ENCODE data around the gene AGXT.

The AGXT gene

GRCh38 chr2:240894006-240894405, 25.4 kb downstream of the AGXT start:
- H3K27me3 Mint-ChIP-seq: no peaks in the 10 kb centered on the region
- H3K27ac Mint-ChIP-seq: no peak overlapping the region
- no peaks in the 10 kb centered on the region for H3K9me3 Mint-ChIP-seq
- no peak overlapping the region for H3K4me3 Mint-ChIP-seq
- no peaks in the 10 kb centered on the region for H3K36me3 Mint-ChIP-seq (ENCODE audit: low read depth)
- peaks cover 7% of the 10 kb centered on the region for H3K4me1 Mint-ChIP-seq (ENCODE audit: low read depth)

- no peaks in the 10 kb centered on the region for H3K36me3 Mint-ChIP-seq (ENCODE audit: low read depth)
- no peaks in the 10 kb centered on the region for H3K27me3 Mint-ChIP-seq
- no peak overlapping the region for H3K27ac Mint-ChIP-seq
- peaks cover 7% of the 10 kb centered on the region for H3K4me1 Mint-ChIP-seq (ENCODE audit: low read depth)
- no peaks in the 10 kb centered on the region for H3K9me3 Mint-ChIP-seq
- H3K4me3 Mint-ChIP-seq: no peak overlapping the region
Observed at GRCh38 chr2:240894836-240895558, 26.4 kb downstream of the AGXT start.

GRCh38 chr2:240895656-240896388, 27.2 kb downstream of the AGXT start, which contains the start of gene MAB21L4:
MAB21L4 (minus strand) TSS chr2:240896156; CDS start chr2:240895997, 159 bp downstream.
- no peaks in the 10 kb centered on the region for H3K36me3 Mint-ChIP-seq (ENCODE audit: low read depth)
- H3K9me3 Mint-ChIP-seq: no peaks in the 10 kb centered on the region

GRCh38 chr2:240896394-240896793, 27.8 kb downstream of the AGXT start:
- Mint-ChIP-seq H3K4me1 (ENCODE audit: low read depth) (peaks cover 7% of the 10 kb centered on the region), H3K27me3 (no peaks in the 10 kb centered on the region), H3K36me3 (ENCODE audit: low read depth) (no peaks in the 10 kb centered on the region), H3K9me3 (no peaks in the 10 kb centered on the region), H3K27ac (no peak overlapping the region), H3K4me3 (no peak overlapping the region)

More at GRCh38 chr2:240895656-240896388, 27.2 kb downstream of the AGXT start, which contains the start of gene MAB21L4:
- H3K4me1 Mint-ChIP-seq (ENCODE audit: low read depth): peaks cover 7% of the 10 kb centered on the region
- H3K27ac Mint-ChIP-seq: no peak within 1 kb of the TSS
- H3K27me3 Mint-ChIP-seq: no peaks in the 10 kb centered on the region
- H3K4me3 Mint-ChIP-seq: no peak within 1 kb of the TSS

GRCh38 chr2:240896871-240897692, 28.5 kb downstream of the AGXT start:
- no peak overlapping the region for H3K27ac Mint-ChIP-seq
- H3K4me1 Mint-ChIP-seq (ENCODE audit: low read depth): peaks cover 7% of the 10 kb centered on the region
- H3K4me3 Mint-ChIP-seq: no peak overlapping the region
- H3K27me3 Mint-ChIP-seq: no peaks in the 10 kb centered on the region
- no peaks in the 10 kb centered on the region for H3K9me3 Mint-ChIP-seq
- no peaks in the 10 kb centered on the region for H3K36me3 Mint-ChIP-seq (ENCODE audit: low read depth)

GRCh38 chr2:240898108-240898730, 29.6 kb downstream of the AGXT start:
- H3K4me3 Mint-ChIP-seq: no peak overlapping the region
- H3K36me3 Mint-ChIP-seq (ENCODE audit: low read depth): no peaks in the 10 kb centered on the region
- no peaks in the 10 kb centered on the region for H3K27me3 Mint-ChIP-seq
- H3K9me3 Mint-ChIP-seq: no peaks in the 10 kb centered on the region
- peaks cover 7% of the 10 kb centered on the region for H3K4me1 Mint-ChIP-seq (ENCODE audit: low read depth)
- no peak overlapping the region for H3K27ac Mint-ChIP-seq

GRCh38 chr2:240898731-240899467, 30.3 kb downstream of the AGXT start:
- Mint-ChIP-seq H3K27ac (no peak overlapping the region), H3K4me3 (no peak overlapping the region), H3K9me3 (no peaks in the 10 kb centered on the region), H3K27me3 (no peaks in the 10 kb centered on the region), H3K36me3 (ENCODE audit: low read depth) (no peaks in the 10 kb centered on the region), H3K4me1 (ENCODE audit: low read depth) (peaks cover 1% of the 10 kb centered on the region)

- no peaks in the 10 kb centered on the region for H3K9me3 Mint-ChIP-seq
Observed at GRCh38 chr2:240899468-240899865, 30.8 kb downstream of the AGXT start.

GRCh38 chr2:240900141-240900860, 31.7 kb downstream of the AGXT start:
- Mint-ChIP-seq H3K9me3 (no peaks in the 10 kb centered on the region), H3K27me3 (no peaks in the 10 kb centered on the region), H3K4me1 (ENCODE audit: low read depth) (no peaks in the 10 kb centered on the region), H3K27ac (no peak overlapping the region), H3K36me3 (ENCODE audit: low read depth) (no peaks in the 10 kb centered on the region), H3K4me3 (no peak overlapping the region)

More at GRCh38 chr2:240899468-240899865, 30.8 kb downstream of the AGXT start:
- H3K27ac Mint-ChIP-seq: no peak overlapping the region
- H3K4me1 Mint-ChIP-seq (ENCODE audit: low read depth): no peaks in the 10 kb centered on the region
- no peaks in the 10 kb centered on the region for H3K36me3 Mint-ChIP-seq (ENCODE audit: low read depth)
- H3K27me3 Mint-ChIP-seq: no peaks in the 10 kb centered on the region
- H3K4me3 Mint-ChIP-seq: no peak overlapping the region

GRCh38 chr2:240901986-240902614, 33.5 kb downstream of the AGXT start:
- H3K36me3 Mint-ChIP-seq (ENCODE audit: low read depth): no peaks in the 10 kb centered on the region
- no peak overlapping the region for H3K27ac Mint-ChIP-seq

GRCh38 chr2:240902615-240903041, 34.0 kb downstream of the AGXT start:
- Mint-ChIP-seq H3K9me3 (no peaks in the 10 kb centered on the region), H3K27ac (no peak overlapping the region), H3K4me3 (no peak overlapping the region), H3K27me3 (no peaks in the 10 kb centered on the region), H3K36me3 (ENCODE audit: low read depth) (no peaks in the 10 kb centered on the region), H3K4me1 (ENCODE audit: low read depth) (no peaks in the 10 kb centered on the region)

More at GRCh38 chr2:240901986-240902614, 33.5 kb downstream of the AGXT start:
- Mint-ChIP-seq H3K4me1 (ENCODE audit: low read depth) (no peaks in the 10 kb centered on the region), H3K9me3 (no peaks in the 10 kb centered on the region), H3K27me3 (no peaks in the 10 kb centered on the region), H3K4me3 (no peak overlapping the region)

- H3K27me3 Mint-ChIP-seq: no peaks in the 10 kb centered on the region
- no peak overlapping the region for H3K4me3 Mint-ChIP-seq
- no peaks in the 10 kb centered on the region for H3K36me3 Mint-ChIP-seq (ENCODE audit: low read depth)
- H3K27ac Mint-ChIP-seq: no peak overlapping the region
- H3K4me1 Mint-ChIP-seq (ENCODE audit: low read depth): no peaks in the 10 kb centered on the region
- no peaks in the 10 kb centered on the region for H3K9me3 Mint-ChIP-seq
Observed at GRCh38 chr2:240903191-240904060, 34.8 kb downstream of the AGXT start.
